HEK293T (cell line): ENCODE results near the gene KCNB1.

Experiments used
- CTCF ChIA-PET: fragments of 350-600 bp; formaldehyde crosslinking; extraction: SDS; loops from one replicate; lab custom pipeline; 2021; ENCODE audit warnings: antibody characterized with exemption, inconsistent platforms; lab: Yijun Ruan, JAX
- POLR2A ChIA-PET: fragments of 350-600 bp; formaldehyde crosslinking; extraction: SDS; loops from one replicate; lab custom pipeline; 2020; ENCODE audit warnings: antibody characterized with exemption, inconsistent platforms; lab: Yijun Ruan, JAX
- DNase-seq: peaks from one replicate; pipeline ENCODE4 v3.0.0; 2012; ENCODE audit warnings: mixed read lengths; ENCODE audit errors: extremely low spot score
- ARNT ChIP-seq: fragments of 450-650 bp; IDR thresholded peaks from 2 replicates; pipeline ENCODE4 v1.6.1; 2017; ENCODE audit warnings: mild to moderate bottlenecking
- BHLHE40 ChIP-seq: fragments of 450-650 bp; IDR thresholded peaks from 2 replicates; pipeline ENCODE4 v1.6.1; 2016; ENCODE audit warnings: mild to moderate bottlenecking, moderate library complexity, borderline replicate concordance
- CTBP1 ChIP-seq: fragments of 450-650 bp; IDR thresholded peaks from 2 replicates; pipeline ENCODE4 v1.6.1; 2016; ENCODE audit warnings: borderline replicate concordance
- ELF4 ChIP-seq: fragments of 450-650 bp; IDR thresholded peaks from 2 replicates; pipeline ENCODE4 v1.6.1; 2017; ENCODE audit warnings: antibody characterized with exemption
- FOXA1 ChIP-seq: fragments of 450-650 bp; IDR thresholded peaks from 2 replicates; pipeline ENCODE4 v1.6.1; 2016; ENCODE audit warnings: mild to moderate bottlenecking
- FOXK2 ChIP-seq: fragments of 450-650 bp; IDR thresholded peaks from 2 replicates; pipeline ENCODE4 v1.6.1; 2016; ENCODE audit warnings: mild to moderate bottlenecking
- FOXM1 ChIP-seq: fragments of 450-650 bp; IDR thresholded peaks from 2 replicates; pipeline ENCODE4 v1.6.1; 2017; ENCODE audit warnings: mild to moderate bottlenecking, borderline replicate concordance
- HDGF ChIP-seq: fragments of 450-650 bp; IDR thresholded peaks from 2 replicates; pipeline ENCODE4 v1.6.1; 2017; ENCODE audit warnings: antibody characterized with exemption, borderline replicate concordance
- L3MBTL2 ChIP-seq: fragments of 450-650 bp; conservative IDR thresholded peaks from 2 replicates; pipeline ENCODE4 v1.6.1; 2016; ENCODE audit warnings: mild to moderate bottlenecking
- LEF1 ChIP-seq: fragments of 450-650 bp; IDR thresholded peaks from 2 replicates; pipeline ENCODE4 v1.6.1; 2017; ENCODE audit warnings: mild to moderate bottlenecking, borderline replicate concordance
- NFRKB ChIP-seq: fragments of 450-650 bp; IDR thresholded peaks from 2 replicates; pipeline ENCODE4 v1.6.1; 2016; ENCODE audit warnings: mild to moderate bottlenecking, moderate library complexity
- SP1 ChIP-seq: fragments of 450-650 bp; IDR thresholded peaks from 2 replicates; pipeline ENCODE4 v1.6.1; 2017
- SUZ12 ChIP-seq: fragments of 450-650 bp; IDR thresholded peaks from 2 replicates; pipeline ENCODE4 v1.6.1; 2016; ENCODE audit warnings: mild to moderate bottlenecking
- TARDBP ChIP-seq: fragments of 450-650 bp; IDR thresholded peaks from 2 replicates; pipeline ENCODE4 v1.6.1; 2016
- ZNF384 ChIP-seq: fragments of 450-650 bp; IDR thresholded peaks from 2 replicates; pipeline ENCODE4 v1.6.1; 2016
- TF ChIP-seq, protein P1 (sequence below): fragments of 450-650 bp; IDR thresholded peaks from 2 replicates; pipeline ENCODE4 v1.6.1; 2016

Gene KCNB1

DNA sequence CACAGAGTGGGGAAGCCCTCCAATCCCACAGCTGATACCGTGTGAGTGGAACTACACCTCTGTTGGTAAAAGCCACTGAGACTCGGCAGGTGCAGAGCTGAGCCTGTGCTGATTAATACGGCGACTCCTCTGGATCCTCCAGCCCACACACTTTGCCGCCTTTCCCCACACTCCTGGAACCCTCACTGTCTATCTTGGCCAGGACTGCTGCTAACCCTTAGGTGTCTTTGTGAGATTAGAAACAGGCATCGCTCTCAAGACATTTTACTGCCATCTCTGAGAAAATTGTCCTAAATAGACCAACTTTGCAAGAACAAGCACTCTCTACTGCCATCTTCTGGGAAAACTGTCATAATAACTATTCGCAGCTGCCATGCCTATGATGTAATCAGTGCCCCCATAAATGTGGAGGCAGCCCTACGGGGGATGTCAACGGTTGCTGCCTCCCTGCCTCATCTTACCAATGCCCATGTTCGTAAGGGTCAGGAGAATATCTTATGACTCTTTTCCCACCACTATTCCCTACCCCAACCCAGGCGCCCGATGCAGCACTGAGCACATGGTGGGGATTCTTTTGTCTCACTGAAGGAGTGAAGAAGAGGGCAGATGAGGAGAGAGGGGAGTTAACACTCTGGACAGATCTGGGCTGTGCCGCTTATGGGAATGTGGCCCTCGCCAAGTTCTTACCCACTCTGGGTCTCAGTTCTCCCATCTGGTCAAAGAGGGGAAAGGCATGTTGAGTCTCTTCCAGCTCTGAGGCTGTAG lies 26.1 kb upstream of the KCNB1 start:
- TF ChIP-seq L3MBTL2 (peak; percentile 30; the same call in 1 of the 2 replicates), CTBP1 (no peak), BHLHE40 (no peak), NFRKB (no peak), ELF4 (no peak), FOXK2 (no peak), ARNT (no peak), FOXA1 (no peak), SUZ12 (no peak)
- ChIA-PET CTCF (interaction anchor here (0.8 to 3.0 kb wide), 7 partner anchors 11 to 180 kb away, joined by 3 to 13 read pairs (median 4); no protein-coding TSS in a partner anchor), POLR2A (no interaction called here)
- DNase-seq: peak; percentile 59

DNA sequence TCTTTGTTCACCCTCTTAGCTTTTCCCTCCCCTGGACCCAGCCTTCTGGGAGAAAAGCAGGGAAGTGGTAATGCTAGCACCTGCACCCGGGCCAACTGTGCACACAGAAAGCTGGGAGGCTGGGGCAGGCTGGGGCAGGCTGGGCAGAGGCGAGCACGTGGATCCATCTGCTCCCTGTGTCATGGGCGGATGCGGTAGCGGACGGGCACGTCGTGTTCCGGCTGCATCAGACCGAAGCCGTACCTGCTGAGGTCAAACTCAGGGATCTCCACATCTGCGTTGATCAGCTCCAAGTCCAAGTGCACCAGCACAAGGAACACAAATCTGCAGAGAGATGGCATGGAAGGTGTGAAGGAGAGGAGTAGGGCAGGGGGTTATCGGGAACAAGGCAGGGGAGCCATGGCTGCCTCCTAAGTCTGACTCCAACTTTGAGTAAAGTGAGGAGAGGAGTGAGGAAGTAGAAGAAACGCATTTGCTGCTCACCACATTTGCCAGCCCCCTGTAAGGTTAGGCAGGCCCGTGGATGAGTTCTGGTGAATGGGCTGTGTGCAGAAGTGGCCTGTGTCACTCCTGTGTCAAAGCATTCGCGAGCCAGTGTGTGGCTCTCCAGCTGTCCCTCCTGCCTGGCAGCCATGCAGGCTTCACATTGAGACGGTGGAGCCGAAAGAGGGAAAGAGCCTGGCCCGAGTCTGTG lies 25.4 kb upstream of the KCNB1 start:
- no peak for DNase-seq
- TF ChIP-seq NFRKB (no peak), LEF1 (no peak), ZNF384 (no peak), ELF4 (no peak), FOXA1 (no peak), L3MBTL2 (no peak), FOXM1 (no peak), BHLHE40 (no peak), CTBP1 (no peak), TARDBP (no peak), SUZ12 (no peak), ARNT (no peak), HDGF (no peak), SP1 (no peak), FOXK2 (no peak)
- TF ChIP-seq, protein P1, sequence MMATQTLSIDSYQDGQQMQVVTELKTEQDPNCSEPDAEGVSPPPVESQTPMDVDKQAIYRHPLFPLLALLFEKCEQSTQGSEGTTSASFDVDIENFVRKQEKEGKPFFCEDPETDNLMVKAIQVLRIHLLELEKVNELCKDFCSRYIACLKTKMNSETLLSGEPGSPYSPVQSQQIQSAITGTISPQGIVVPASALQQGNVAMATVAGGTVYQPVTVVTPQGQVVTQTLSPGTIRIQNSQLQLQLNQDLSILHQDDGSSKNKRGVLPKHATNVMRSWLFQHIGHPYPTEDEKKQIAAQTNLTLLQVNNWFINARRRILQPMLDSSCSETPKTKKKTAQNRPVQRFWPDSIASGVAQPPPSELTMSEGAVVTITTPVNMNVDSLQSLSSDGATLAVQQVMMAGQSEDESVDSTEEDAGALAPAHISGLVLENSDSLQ: no peak
- POLR2A ChIA-PET: no interaction called here
- CTCF ChIA-PET: interaction anchor here (1.4 to 3.0 kb wide), 6 partner anchors 10 to 173 kb away, joined by 3 to 13 read pairs (median 6); no protein-coding TSS in a partner anchor

DNA sequence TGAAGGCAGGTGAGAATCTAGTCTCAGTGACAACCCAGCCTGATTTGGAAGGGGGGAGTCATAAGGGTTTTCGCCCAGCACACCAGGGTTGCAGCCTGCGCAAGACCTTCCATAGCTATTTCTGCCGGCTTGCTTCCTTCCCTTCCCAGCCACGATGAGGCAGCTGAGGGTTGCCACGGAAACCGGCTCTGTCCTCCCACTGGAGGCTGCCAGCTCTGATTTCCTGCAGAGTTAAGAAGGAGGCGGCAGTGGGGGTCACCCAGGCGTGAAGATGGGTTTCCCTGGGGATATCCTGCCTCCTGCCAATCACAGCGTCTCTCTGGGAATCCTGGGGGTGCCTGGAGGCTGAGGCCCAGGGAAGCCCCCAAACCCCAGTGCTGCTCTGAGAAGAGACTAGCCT lies 23.1 kb upstream of the KCNB1 start:
- POLR2A ChIA-PET: no interaction called here
- DNase-seq: no peak
- CTCF ChIA-PET: no interaction called here
- TF ChIP-seq, protein P1: no peak
- no peak for TF ChIP-seq L3MBTL2
- no peak for TF ChIP-seq SUZ12
- TF ChIP-seq SP1: no peak
- no peak for TF ChIP-seq ARNT

DNA sequence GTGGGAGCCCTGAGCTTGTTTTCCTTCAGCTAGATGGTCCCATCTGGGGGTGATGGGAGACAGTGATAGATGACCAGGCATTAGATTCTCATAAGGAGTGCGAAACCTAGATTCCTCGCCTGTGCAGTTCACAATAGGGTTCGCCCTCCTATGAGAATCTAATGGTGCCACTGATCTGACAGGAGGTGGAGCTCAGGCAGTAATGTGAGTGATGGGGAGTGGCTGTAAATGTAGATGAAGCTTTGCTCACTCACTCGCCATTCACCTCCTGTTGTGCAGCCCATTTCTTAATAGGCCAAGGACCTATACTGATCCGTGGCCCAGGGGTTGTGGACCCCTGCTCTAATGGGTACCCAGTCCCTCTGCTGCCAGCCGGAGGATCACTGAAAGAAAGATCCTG lies 20.7 kb upstream of the KCNB1 start:
- ChIA-PET CTCF (no interaction called here), POLR2A (no interaction called here)
- TF ChIP-seq HDGF (no peak), ELF4 (no peak), FOXM1 (no peak), ARNT (no peak), SUZ12 (no peak), CTBP1 (no peak), LEF1 (no peak), BHLHE40 (no peak), L3MBTL2 (no peak), FOXA1 (no peak), FOXK2 (no peak), ZNF384 (no peak), TARDBP (no peak), SP1 (no peak), NFRKB (no peak)
- TF ChIP-seq, protein P1: no peak
- DNase-seq: no peak

DNA sequence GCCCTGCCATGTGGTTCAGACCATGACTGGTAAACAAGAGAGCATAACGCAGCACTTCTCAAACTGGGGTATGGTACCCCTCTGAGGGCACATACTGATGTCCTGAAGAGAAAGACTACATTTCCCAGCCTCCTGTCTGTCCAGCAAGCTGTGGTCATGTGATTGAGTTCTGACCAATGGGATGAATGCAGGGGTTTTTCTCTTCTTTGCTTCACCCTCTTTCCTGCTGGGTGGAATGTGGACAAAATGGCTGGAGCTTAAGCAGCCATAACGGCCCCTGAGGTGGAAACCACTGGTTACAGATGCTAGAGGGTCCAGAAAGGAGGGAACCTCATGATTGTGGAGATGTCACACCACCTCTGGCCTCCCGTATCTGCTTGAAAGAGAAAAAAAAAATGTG lies 19.4 kb upstream of the KCNB1 start:
- ChIA-PET POLR2A (no interaction called here), CTCF (no interaction called here)
- no peak for TF ChIP-seq LEF1
- TF ChIP-seq HDGF: no peak
- TF ChIP-seq NFRKB: no peak
- no peak for TF ChIP-seq ZNF384
- no peak for TF ChIP-seq TARDBP
- no peak for TF ChIP-seq FOXA1
- no peak for TF ChIP-seq BHLHE40
- TF ChIP-seq ELF4: no peak
- TF ChIP-seq ARNT: no peak
- no peak for TF ChIP-seq L3MBTL2
- no peak for TF ChIP-seq FOXK2
- TF ChIP-seq SUZ12: no peak
- no peak for TF ChIP-seq FOXM1
- no peak for TF ChIP-seq SP1
- TF ChIP-seq CTBP1: no peak
- TF ChIP-seq, protein P1: no peak
- peak; percentile 30 for DNase-seq
